Thyroid gland (tissue), 4 donors: ENCODE data around the gene GGTLC2. TPM values are rescaled to one million over a fixed set of nuclear protein-coding genes. Genes with fewer than 3 reads are reported as not detected.
A peak's percentile ranks its signal among the peaks of the same experiment; 100 is the strongest.
"Not testable (repeated sequence)": the region's sequence is repeated elsewhere in the genome, so short reads cannot be mapped to it uniquely, and the experiment has no call there.

Experiments used
- DNase-seq, 2 donors: peaks; one replicate each; pipeline ENCODE4 v3.0.0-alpha.2; 2019
- H3K27ac ChIP-seq, 3 donors: fragments of 200-600 bp; sonication (generic); 1 replicate in 2 of 3; 2 replicates in 1 of 3; pipeline ENCODE4 v1.5.1; 2016 to 2019; ENCODE audit warnings: mild to moderate bottlenecking in 1 of 3, moderate library complexity in 1 of 3
- H3K27me3 ChIP-seq: fragments of 200-600 bp; sonication (generic); one replicate; pipeline ENCODE4 v1.5.1; 2019
- H3K36me3 ChIP-seq, 2 donors: fragments of 200-600 bp; sonication (generic); one replicate each; pipeline ENCODE4 v1.5.1; 2016 to 2019
- H3K4me1 ChIP-seq, 2 donors: fragments of 200-600 bp; sonication (generic); one replicate each; pipeline ENCODE4 v1.5.1; 2017 to 2019
- H3K4me3 ChIP-seq, 3 donors: fragments of 200-600 bp; sonication (generic); replicated peaks in 1 of 3; 1 replicate in 2 of 3; 2 replicates in 1 of 3; pipeline ENCODE4 v1.5.1; 2016; ENCODE audit warnings: mild to moderate bottlenecking in 1 of 3
- H3K9me3 ChIP-seq: fragments of 200-600 bp; sonication (generic); one replicate; pipeline ENCODE4 v1.5.1; 2017
- CTCF ChIP-seq, 6 experiments: fragments of 200-600 bp in 3 of 6; fragments of 450-650 bp in 3 of 6; sonication (generic) in 3 of 6; IDR thresholded peaks; one replicate each; pipeline ENCODE4 v1.5.1; 2016 to 2019; ENCODE audit warnings: antibody characterized with exemption in 6 of 6, mild to moderate bottlenecking in 2 of 6, inconsistent platforms in 1 of 6, moderate library complexity in 1 of 6
- WGBS, 2 donors: methylation state at CpG; one replicate each; pipeline ENCODE4 v1.1.5; 2017; 5-methylcytosine and 5-hydroxymethylcytosine counted together
- intact Hi-C: fragments of 100-400 bp; cut with DNase I; formaldehyde crosslinking; loops from one replicate; pipeline ENCODE4 v1.15.1; 2023
- total RNA-seq, 4 donors: library from RNA; depleted of rRNA; stranded (reverse); fragments of >200 nt; gene quantifications; one replicate each; pipeline ENCODE4 v1.2.3, GENCODE V29; 2016

Gene GGTLC2
- total RNA-seq, 4 donors from 2014 or later: 0.45 to 2.6 TPM; not detected in 2

GRCh38 chr22:22633533-22633932 is 10.9 kb upstream of the GGTLC2 start:
- H3K9me3 ChIP-seq, H3K27me3 ChIP-seq, H3K36me3 ChIP-seq, intact Hi-C loops, H3K4me3 ChIP-seq, DNase-seq, H3K27ac ChIP-seq, H3K4me1 ChIP-seq: not testable (repeated sequence)
- 92 to 93% methylated on average over 13 of the region's 14 CpGs for WGBS, 2 donors

DNA sequence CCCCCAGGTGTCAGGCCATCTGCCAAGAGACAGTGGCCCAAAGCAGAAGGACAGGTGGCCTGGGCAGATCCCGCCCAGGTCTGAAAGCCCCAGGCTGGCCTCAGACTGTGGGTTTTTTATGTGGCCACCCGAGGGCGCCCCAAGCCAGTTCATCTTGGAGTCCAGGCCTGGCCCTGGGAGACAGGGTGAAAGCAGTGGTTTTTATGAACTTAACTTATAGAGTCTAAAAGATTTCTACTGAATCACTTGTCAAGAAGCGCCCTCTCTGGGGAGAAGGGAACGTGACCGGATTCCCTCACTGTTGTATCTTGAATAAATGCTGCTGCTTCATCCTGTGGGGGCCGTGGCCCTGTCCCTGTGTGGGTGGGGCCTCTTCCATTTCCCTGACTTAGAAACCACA is 8.2 kb upstream of the GGTLC2 start:
- TF ChIP-seq CTCF (IDR thresholded peaks at IDR 0.05): peak in 2 of 6 experiments; percentile 26 to 37
- peak; percentile 61 to 84 for DNase-seq
- H3K27ac ChIP-seq: not testable (repeated sequence)

GRCh38 chr22:22638313-22638712 is 6.1 kb upstream of the GGTLC2 start:
- H3K9me3 ChIP-seq, H3K27ac ChIP-seq, H3K36me3 ChIP-seq, H3K27me3 ChIP-seq, H3K4me3 ChIP-seq, DNase-seq, H3K4me1 ChIP-seq, intact Hi-C loops: not testable (repeated sequence)
- WGBS, 2 donors: 0 to 88% methylated on average over 1 of the region's 17 CpGs

More for the DNA sequence above, 8.2 kb upstream of the GGTLC2 start:
- H3K27me3 ChIP-seq, intact Hi-C loops, H3K36me3 ChIP-seq, H3K4me3 ChIP-seq, H3K9me3 ChIP-seq, H3K4me1 ChIP-seq: not testable (repeated sequence)
- WGBS, 2 donors: 11% methylated on average over 4 of the region's 7 CpGs; no CpG with 5 or more reads in 1 of the 2 donors

GRCh38 chr22:22642255-22642654 is 2.2 kb upstream of the GGTLC2 start:
- H3K4me1 ChIP-seq, H3K4me3 ChIP-seq, H3K9me3 ChIP-seq, H3K36me3 ChIP-seq, H3K27ac ChIP-seq, H3K27me3 ChIP-seq, DNase-seq, intact Hi-C loops: not testable (repeated sequence)
- WGBS, 2 donors: 95% methylated on average over 6 of the region's 10 CpGs; no CpG with 5 or more reads in 1 of the 2 donors

GRCh38 chr22:22645969-22646368 is 1.6 kb downstream of the GGTLC2 start:
- H3K27ac ChIP-seq, intact Hi-C loops, H3K27me3 ChIP-seq, H3K36me3 ChIP-seq, H3K4me1 ChIP-seq, H3K9me3 ChIP-seq, H3K4me3 ChIP-seq: not testable (repeated sequence)
- 76% methylated on average over 2 of the region's 4 CpGs; no CpG with 5 or more reads in 1 of the 2 donors for WGBS, 2 donors
- DNase-seq: peak in 1 of 2 donors; percentile 28

GRCh38 chr22:22647952-22648351 is 3.5 kb downstream of the GGTLC2 start:
- H3K36me3 ChIP-seq, DNase-seq, H3K9me3 ChIP-seq, H3K27ac ChIP-seq, H3K4me1 ChIP-seq, H3K4me3 ChIP-seq, H3K27me3 ChIP-seq, intact Hi-C loops: not testable (repeated sequence)
- peak; percentile 15 to 57 (median 38) for TF ChIP-seq CTCF (IDR thresholded peaks at IDR 0.05)
- 30 to 52% methylated on average over 8 to 11 of the region's 12 CpGs for WGBS, 2 donors

GRCh38 chr22:22648863-22649536 is 4.6 kb downstream of the GGTLC2 start:
- H3K4me3 ChIP-seq, DNase-seq, H3K27ac ChIP-seq, H3K9me3 ChIP-seq, intact Hi-C loops, H3K36me3 ChIP-seq, H3K4me1 ChIP-seq, H3K27me3 ChIP-seq: not testable (repeated sequence)
- WGBS, 2 donors: 92 to 94% methylated on average over 6 to 9 of the region's 9 CpGs

DNA sequence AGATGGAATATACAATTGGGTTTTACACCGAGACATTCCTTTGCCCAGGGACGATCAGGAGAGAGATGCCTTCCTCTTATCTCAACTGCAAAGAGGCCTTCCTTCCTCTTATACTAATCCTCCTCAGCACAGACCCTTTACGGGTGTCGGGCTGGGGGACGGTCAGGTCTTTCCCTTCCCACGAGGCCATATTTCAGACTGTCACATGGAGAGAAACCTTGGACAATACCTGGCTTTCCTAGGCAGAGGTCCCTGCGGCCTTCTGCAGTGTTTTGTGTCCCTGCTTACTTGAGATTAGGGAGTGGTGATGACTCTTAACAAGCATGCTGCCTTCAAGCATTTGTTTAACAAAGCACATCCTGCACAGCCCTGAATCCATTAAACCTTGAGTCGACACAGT is 5.3 kb downstream of the GGTLC2 start:
- intact Hi-C loops: not testable (repeated sequence)
- WGBS, 2 donors: 56 to 65% methylated on average over 6 to 7 of the region's 8 CpGs

GRCh38 chr22:22650398-22650797 is 6.0 kb downstream of the GGTLC2 start:
- H3K4me3 ChIP-seq, H3K36me3 ChIP-seq, intact Hi-C loops, H3K27ac ChIP-seq, H3K9me3 ChIP-seq, H3K27me3 ChIP-seq, H3K4me1 ChIP-seq: not testable (repeated sequence)
- peak; percentile 35 to 51 for DNase-seq
- no CpG with 5 or more reads among the region's 9 CpGs for WGBS, 2 donors

More for the DNA sequence above, 5.3 kb downstream of the GGTLC2 start:
- H3K9me3 ChIP-seq, H3K4me1 ChIP-seq, H3K27ac ChIP-seq, H3K27me3 ChIP-seq, H3K4me3 ChIP-seq, H3K36me3 ChIP-seq, DNase-seq: not testable (repeated sequence)

DNA sequence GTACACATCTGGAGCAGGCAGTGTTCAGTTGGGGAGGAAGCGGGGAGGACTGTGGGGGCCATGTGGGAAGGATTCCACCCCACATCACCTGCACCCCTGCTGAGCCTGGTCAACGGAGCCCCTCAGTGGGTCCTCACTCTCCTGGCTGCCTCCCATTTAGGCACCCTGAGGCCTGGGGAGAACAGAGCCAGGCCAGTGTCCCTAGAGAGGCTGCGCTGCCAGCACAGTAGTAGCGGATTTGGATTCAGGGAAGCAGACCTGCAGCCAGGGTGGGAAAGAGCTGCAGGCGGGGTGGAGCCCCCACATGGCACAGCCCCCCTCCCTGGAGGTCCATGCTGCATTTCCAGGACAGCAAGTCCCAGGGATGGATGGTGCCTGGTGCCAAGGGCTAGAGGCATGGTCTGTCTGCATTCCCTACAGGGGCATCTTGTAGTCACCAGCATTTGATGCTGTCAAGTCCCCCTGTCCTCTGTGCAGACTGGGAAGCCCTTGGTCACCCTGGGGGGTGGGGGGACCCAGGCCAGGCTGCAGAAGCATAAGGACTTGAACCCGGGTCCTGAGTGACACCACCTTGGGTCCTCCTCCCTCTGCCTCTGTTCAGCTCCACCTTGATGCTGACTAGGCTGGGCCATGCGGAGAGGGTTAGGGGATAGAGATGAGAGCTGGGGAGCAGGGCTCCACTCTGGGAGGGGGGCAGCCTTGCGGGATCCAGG is 6.5 kb downstream of the GGTLC2 start:
- H3K4me3 ChIP-seq, H3K27me3 ChIP-seq, DNase-seq, H3K4me1 ChIP-seq, H3K9me3 ChIP-seq, intact Hi-C loops, H3K36me3 ChIP-seq: not testable (repeated sequence)
- 40 to 80% methylated on average over 1 to 2 of the region's 8 CpGs for WGBS, 2 donors
- H3K27ac ChIP-seq: peak overlapping the region in 1 of 3 donors; percentile 29

DNA sequence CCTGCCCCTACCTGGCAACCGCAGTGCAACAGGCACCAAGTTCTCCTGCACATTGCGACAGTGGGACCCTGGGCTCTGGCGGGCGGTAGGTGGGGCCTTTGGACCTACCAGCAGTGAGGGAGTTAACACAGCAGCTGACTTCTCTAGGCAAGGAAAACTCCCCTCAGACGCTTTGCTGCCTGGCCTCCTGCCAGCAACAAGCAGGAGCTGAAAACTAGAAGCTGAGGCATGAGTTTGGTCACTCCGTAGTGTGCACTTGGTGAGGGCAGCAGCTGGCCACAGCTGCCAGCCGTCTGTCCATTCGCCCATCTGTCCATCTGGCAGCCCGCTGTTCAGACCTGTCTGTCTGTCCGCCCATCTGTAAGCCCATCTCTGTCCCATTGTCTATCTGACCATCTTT is 7.2 kb downstream of the GGTLC2 start:
- DNase-seq: peak; percentile 60 to 73
- peak overlapping the region in 1 of 3 donors; percentile 29 for H3K27ac ChIP-seq
- H3K36me3 ChIP-seq, H3K9me3 ChIP-seq, intact Hi-C loops, H3K4me1 ChIP-seq, H3K4me3 ChIP-seq, H3K27me3 ChIP-seq: not testable (repeated sequence)
- WGBS, 2 donors: no CpG with 5 or more reads among the region's 10 CpGs
